HepG2 (cell line): Measurements from ENCODE around the gene SAPCD1.

Experiments
- CBFB ChIP-seq: sonication (generic); formaldehyde crosslinking; IDR thresholded peaks from 2 replicates; pipeline ENCODE4 v1.4.0; 2020; ENCODE audit warnings: missing genetic modification reagents
- CTCF ChIP-seq: sonication (generic); formaldehyde crosslinking; IDR thresholded peaks from 2 replicates; pipeline ENCODE4 v1.5.0; 2020; ENCODE audit warnings: mild to moderate bottlenecking, missing genetic modification reagents, moderate library complexity
- FOSL1 ChIP-seq: sonication (generic); formaldehyde crosslinking; IDR thresholded peaks from 2 replicates; pipeline ENCODE4 v1.9.0; 2021; ENCODE audit warnings: missing genetic modification reagents, borderline replicate concordance
- FOXK2 ChIP-seq: fragments of 450-650 bp; IDR thresholded peaks from 2 replicates; pipeline ENCODE4 v1.6.1; 2016
- JUND ChIP-seq: sonication (generic); formaldehyde crosslinking; IDR thresholded peaks from 2 replicates; pipeline ENCODE4 v1.8.0; 2022; ENCODE audit warnings: mild to moderate bottlenecking, missing genetic modification reagents
- KLF16 ChIP-seq, 2 experiments: sonication (generic) in 1 of 2; formaldehyde crosslinking in 1 of 2; IDR thresholded peaks; 2 replicates each; pipeline versions ENCODE4 v1.6.1 to v1.8.0; 2016 to 2023; ENCODE audit warnings: missing genetic modification reagents in 2 of 2, missing compliant biosample characterization in 1 of 2
- POLR2A ChIP-seq, 2 experiments: IDR thresholded peaks; 2 replicates each; pipeline ENCODE4 v1.6.1; 2011; ENCODE audit warnings: low read depth in 2 of 2, low read length in 2 of 2, mild to moderate bottlenecking in 1 of 2, moderate library complexity in 1 of 2; ENCODE audit not compliant: insufficient read depth in 1 of 2
- SETDB1 ChIP-seq: sonication (generic); formaldehyde crosslinking; IDR thresholded peaks from 2 replicates; pipeline ENCODE4 v1.5.1; 2020; ENCODE audit warnings: missing genetic modification reagents, mild to moderate bottlenecking, borderline replicate concordance
- ZBTB14 ChIP-seq: sonication (generic); formaldehyde crosslinking; IDR thresholded peaks from 2 replicates; pipeline ENCODE4 v1.4.0; 2020; ENCODE audit warnings: missing genetic modification reagents
- ZBTB26 ChIP-seq: IDR thresholded peaks from 2 replicates; pipeline ENCODE4 v1.6.1; 2016; ENCODE audit warnings: missing compliant biosample characterization, missing genetic modification reagents, borderline replicate concordance
- ZNF274 ChIP-seq: sonication (generic); formaldehyde crosslinking; IDR thresholded peaks from 2 replicates; pipeline ENCODE4 v1.5.1; 2020; ENCODE audit warnings: mild to moderate bottlenecking, missing genetic modification reagents
- ZNF432 ChIP-seq: sonication (generic); formaldehyde crosslinking; IDR thresholded peaks from 2 replicates; pipeline ENCODE4 v1.5.0; 2020; ENCODE audit warnings: missing genetic modification reagents, mild to moderate bottlenecking, borderline replicate concordance
- ZNF484 ChIP-seq: sonication (generic); formaldehyde crosslinking; IDR thresholded peaks from 2 replicates; pipeline ENCODE4 v1.5.1; 2020; ENCODE audit warnings: mild to moderate bottlenecking, low read depth, missing genetic modification reagents, borderline replicate concordance
- TF ChIP-seq, protein P1 (sequence below): sonication (generic); formaldehyde crosslinking; IDR thresholded peaks from 2 replicates; pipeline ENCODE4 v1.4.0; 2020; ENCODE audit warnings: mild to moderate bottlenecking, missing genetic modification reagents

GRCh38 chr6:31758281-31758680 lies 4.2 kb upstream of the SAPCD1 start:
- TF ChIP-seq ZNF484 (CRISPR knock-in tag) (no peak), FOSL1 (CRISPR knock-in tag) (no peak), FOXK2 (no peak), CTCF (CRISPR knock-in tag) (no peak), ZNF274 (no peak), POLR2A (IDR thresholded peaks at IDR 0.05; ENCODE audit: insufficient read depth in 1 of 2, low read depth in 2 of 2, low read length in 2 of 2) (no peak), ZBTB14 (CRISPR knock-in tag) (no peak), JUND (CRISPR knock-in tag) (no peak), ZNF432 (CRISPR knock-in tag) (no peak), KLF16 (CRISPR knock-in tag; IDR thresholded peaks at IDR 0.05) (no peak), CBFB (CRISPR knock-in tag) (no peak), SETDB1 (CRISPR knock-in tag) (no peak), ZBTB26 (CRISPR knock-in tag) (no peak)
- TF ChIP-seq, protein P1, sequence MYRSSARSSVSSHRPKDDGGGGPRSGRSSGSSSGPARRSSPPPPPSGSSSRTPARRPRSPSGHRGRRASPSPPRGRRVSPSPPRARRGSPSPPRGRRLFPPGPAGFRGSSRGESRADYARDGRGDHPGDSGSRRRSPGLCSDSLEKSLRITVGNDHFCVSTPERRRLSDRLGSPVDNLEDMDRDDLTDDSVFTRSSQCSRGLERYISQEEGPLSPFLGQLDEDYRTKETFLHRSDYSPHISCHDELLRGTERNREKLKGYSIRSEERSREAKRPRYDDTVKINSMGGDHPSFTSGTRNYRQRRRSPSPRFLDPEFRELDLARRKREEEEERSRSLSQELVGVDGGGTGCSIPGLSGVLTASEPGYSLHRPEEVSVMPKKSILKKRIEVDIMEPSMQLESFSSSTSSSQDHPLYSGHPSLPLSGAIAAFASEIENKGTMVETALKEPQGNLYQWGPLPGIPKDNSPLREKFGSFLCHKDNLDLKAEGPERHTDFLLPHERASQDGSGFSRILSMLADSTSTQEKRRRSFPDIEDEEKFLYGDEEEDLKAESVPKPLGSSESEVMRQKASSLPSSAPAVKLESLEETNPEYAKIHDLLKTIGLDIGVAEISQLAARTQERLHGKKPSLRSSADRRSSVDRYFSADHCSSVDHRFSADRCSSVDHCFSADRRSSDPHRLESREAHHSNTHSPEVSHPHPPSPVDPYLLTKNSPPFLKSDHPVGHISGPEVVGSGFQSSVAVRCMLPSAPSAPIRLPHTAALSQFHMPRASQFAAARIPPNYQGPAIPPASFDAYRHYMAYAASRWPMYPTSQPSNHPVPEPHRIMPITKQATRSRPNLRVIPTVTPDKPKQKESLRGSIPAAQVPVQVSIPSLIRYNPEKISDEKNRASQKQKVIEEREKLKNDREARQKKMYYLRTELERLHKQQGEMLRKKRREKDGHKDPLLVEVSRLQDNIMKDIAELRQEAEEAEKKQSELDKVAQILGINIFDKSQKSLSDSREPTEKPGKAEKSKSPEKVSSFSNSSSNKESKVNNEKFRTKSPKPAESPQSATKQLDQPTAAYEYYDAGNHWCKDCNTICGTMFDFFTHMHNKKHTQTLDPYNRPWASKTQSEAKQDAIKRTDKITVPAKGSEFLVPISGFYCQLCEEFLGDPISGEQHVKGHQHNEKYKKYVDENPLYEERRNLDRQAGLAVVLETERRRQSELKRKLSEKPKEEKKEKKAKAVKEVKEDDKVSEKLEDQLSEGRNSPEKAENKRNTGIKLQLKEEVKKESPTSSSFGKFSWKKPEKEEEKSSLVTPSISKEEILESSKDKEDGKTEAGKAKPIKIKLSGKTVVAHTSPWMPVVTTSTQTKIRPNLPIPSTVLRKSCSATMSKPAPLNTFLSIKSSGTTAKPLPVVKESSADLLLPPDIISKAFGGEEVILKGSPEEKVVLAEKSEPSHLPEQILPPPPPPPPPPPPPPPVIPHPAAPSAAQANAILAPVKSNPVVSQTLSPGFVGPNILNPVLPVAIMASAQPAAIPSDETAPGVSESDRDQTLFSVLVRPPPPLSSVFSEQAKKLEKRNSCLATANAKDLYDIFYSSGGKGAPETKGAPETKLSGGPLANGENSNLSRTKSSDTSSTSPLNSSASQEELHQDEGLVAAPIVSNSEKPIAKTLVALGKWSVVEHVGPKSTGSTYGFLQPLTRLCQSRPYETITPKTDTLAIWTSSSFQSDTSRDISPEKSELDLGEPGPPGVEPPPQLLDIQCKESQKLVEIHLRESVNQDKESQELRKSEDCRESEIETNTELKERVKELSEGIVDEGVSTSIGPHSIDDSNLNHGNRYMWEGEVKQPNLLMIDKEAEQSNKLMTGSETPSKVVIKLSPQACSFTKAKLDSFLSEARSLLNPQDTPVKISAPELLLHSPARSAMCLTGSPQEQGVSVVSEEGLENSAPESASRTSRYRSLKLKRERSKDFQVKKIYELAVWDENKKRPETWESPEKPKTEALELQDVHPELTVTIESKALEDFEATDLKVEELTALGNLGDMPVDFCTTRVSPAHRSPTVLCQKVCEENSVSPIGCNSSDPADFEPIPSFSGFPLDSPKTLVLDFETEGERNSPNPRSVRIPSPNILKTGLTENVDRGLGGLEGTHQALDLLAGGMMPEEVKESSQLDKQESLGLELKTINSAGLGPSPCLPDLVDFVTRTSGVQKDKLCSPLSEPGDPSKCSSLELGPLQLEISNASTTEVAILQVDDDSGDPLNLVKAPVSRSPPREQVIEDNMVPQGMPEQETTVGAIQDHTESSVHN = no peak
